ENCODE results near the gene RAD51D.
"Not testable (repeated sequence)": the region's sequence is repeated elsewhere in the genome, so short reads cannot be mapped to it uniquely, and the experiment has no call there.

The RAD51D gene
- total RNA-seq: 2.7 to 14.5 (median 10.8) reads per million in 18 experiments

DNA sequence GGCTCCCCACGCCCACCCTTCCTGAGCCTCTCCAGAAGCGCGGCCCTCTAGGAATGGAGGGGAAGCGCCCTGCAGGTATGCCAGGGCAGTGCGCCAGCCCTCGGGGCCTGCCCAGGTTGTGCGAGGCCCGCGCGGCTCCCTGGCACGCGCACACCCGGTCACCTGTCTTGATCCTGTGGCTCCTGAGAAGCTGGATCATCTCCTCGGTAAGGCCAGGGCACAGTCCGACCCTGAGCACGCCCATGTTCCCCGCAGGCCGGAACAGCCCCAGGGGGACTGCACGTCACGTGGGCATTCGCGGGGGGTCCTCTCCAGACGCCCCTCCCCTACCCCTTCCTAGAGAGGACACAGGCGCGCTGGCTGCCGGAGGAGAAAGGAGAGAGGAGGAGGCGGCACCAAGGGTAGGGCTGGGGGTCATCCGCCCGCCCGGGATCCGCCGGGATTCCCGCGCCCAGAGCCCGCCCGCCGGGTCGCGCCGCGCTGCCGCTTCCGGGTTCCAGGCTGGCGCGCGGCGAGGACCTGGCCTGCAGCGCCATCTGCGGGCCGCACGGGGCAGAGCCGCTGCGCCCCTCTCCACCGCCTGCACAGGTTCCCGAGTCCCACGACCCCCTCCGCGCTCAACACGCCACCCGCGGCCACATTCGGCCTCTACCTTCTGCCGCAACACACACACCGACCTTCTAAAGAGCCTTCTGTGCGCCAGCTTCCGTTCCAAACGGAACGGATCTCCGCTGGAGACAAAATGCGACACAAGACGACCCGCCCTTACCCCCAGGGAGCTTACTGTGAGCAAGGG lies at the start of gene RAD51D:
Gene RAD51D, minus strand, starts transcription at position 491 of the 796 bp plus-strand sequence. Its CDS starts 247 bp downstream, at position 244.
- peak; percentile 75 to 77 for DNase-seq

DNA sequence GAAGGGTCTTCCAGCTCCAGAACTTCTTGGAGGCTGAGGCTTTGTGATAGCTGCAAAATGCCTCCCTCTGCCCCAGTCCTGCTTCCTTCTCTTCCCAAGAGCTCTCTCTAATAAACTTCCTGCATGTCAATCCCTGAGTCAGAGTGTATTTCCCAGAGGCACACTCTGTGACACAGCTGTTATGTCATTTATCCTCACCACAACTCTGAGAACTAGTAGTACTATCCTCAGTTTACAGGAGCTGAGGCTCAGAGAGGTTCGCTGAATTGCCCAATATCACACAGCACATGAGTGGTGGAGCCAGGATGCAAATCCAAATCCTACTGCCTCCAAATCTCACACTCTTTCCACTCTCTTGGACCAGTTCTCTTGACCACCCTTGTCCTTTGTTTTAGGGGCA lies 48.0 kb upstream of the RAD51D start:
- DNase-seq: no peak

DNA sequence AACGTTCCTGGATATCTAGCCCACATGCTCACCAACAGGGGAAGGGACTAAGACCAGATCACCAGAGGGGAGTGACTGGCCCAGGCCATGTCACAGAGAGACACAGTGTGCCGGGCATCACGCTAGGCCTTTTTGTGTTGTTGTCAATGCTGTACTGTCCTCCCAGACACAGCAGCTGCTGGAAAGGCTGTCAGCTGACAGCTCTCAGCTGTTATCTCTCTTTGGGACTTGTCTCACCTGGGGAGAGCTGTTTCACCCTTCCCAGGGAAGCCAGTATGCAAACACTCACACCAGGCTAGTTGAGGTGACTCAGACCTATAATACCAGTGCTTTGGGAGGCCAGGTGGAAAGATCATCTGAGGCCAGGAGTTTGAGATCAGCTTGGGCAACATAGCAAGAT lies 47.4 kb upstream of the RAD51D start:
- no peak for DNase-seq

DNA sequence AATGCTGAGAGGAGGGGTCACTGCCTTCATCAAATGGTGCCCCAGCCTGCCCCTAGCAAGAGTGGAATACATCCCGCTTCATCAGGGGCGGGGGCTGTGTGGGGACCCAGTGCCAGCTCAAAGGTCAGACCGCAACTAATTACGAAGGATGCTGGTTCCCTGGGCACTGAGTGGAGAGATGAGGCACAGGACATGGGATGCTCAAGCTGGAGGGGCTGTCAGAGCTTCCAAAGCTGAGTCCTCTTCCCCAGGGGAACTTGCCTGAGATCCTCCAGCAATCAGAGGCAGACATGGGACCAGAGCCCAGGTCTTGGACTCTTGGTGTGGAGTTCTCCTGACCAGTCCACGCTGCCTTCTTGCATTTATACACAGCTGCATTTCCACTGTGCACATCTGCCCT lies 46.9 kb upstream of the RAD51D start:
- no peak for DNase-seq

GRCh38 chr17:35164716-35165115 lies 45.1 kb upstream of the RAD51D start:
- DNase-seq: no peak

DNA sequence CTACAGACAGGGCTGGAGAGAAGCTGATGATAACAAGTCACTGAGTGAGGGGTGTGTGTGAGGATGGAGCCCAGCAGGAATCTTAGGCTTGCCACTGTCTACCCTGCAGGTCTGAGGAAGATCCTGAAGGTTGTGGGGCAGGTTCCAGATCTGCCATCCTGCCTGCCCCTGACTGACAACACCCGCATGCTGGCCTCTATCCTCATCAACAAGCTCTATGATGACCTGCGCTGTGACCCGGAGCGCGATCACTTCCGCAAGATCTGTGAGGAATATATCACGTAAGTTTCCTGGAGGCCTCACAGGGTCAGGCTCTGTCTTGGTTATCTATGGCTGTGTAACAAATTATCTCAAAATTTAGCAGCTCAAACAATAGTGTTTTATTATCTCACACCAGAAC lies 44.2 kb upstream of the RAD51D start:
- DNase-seq: no peak

DNA sequence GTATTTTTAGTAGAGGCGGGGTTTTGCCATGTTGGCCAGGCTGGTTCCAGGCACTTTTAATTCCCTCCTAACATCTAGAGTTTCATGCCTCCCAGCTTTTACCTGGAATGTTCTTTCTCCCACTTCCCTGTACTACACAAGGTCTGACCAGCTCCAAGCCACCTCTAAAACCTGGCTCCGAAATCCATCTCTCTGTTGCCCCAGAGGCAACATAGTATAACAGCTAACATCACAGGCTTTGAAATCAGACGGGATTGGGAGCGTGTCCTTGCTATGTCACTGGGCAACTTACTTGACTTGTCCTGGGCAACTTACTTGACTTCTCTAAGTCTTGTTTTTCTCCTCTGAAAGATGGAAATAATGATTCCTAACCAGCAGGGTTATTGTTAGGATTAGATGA lies 43.1 kb upstream of the RAD51D start:
- no peak for DNase-seq

DNA sequence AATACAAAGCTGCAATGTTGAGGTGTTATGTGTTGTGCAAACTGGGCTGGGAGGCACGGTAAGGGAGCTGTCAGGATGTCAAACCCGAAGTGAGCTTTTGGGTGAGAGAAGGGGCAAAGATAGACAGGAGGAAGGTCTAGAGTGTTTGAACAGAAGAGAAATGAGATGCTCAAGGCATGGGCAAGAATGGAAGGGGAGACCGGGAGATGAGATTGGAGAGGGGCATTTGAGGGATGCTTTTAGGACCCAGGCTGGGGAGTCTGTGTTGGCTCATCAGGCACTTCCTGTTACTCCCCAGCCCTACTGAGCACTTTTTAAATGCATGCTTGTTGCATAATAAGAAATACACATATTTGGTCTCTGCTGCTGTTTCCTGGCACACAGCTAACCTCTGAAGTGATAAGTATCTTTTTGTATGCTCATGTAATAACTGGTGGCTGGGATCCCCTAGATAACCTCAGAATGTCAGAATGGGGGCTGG lies 41.7 kb upstream of the RAD51D start:
- DNase-seq: no peak

DNA sequence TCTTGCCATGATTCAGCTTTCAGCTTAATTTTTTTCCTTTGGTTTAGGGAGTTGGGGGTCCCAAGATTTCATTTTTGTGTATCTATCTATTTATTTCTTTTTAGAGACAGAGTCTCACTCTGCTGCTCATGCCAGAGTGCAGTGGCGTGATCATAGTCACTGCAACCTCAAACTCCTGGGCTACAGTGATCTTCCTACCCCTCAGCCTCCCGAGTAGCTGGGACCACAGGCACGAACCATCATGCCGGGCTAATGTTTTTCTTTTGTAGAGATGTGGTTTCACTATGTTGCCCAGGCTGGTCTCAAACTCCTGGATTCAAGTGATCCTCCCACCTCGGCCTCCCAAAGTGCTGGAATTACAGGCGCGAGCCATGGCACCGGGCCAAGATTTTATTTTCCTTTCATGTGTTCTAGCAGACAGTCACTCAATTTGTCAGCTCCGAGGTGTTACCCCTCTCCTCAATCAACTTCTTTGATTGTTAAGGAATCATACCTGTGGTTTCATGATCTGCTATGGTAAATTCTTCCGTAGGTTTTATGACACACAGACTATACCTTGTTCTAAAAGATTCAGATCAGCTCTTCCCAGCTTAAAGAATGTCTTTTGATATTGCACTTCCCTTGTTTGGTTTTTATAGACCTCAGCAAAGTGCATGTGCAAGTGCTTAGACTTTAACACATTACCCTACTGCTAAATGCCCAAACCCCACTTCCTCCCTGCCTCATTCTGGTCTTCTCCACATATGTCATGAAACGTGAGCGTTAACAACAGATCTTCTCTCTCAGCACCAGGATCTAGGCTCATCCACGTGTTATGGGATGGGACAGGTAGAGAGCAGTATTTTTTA lies 40.9 kb upstream of the RAD51D start:
- no peak for DNase-seq

DNA sequence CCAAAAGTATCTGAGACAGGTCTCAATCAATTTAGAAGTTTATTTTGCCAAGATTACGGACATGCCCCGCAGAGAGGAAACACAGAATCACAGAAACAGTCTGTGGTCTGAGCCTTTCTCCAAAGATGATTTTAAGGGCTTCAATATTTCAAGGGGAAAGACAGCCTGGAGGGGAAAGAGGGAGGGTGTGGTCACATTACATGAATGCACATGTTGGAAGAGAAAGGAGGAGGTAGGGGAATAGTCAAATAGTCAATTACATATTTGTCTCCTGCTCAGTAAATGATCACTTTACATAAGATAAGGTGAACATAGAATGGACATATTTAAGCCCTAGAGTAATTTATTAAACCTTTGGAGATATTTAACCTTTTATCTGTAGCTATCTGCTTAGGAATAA lies 40.3 kb upstream of the RAD51D start:
- no peak for DNase-seq

DNA sequence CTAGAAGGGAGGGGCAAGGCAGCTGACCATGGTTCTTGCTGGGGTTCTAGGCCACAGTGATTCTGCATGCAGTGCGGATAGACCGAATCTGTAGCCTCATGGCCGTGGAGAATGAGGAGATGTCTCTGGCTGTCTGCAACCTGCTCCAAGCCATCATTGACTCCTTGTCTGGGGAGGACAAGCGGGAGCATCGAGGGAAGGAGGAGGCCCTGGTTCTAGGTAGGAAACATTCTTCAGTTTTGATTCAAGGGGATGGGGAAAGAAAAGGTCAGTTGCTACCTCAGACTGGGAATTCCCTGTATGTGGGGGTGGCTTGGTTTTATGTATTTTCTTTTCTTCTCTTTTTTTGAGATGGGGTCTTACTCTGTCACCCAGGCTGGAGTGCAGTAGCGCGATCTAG lies 35.6 kb upstream of the RAD51D start:
- no peak for DNase-seq

DNA sequence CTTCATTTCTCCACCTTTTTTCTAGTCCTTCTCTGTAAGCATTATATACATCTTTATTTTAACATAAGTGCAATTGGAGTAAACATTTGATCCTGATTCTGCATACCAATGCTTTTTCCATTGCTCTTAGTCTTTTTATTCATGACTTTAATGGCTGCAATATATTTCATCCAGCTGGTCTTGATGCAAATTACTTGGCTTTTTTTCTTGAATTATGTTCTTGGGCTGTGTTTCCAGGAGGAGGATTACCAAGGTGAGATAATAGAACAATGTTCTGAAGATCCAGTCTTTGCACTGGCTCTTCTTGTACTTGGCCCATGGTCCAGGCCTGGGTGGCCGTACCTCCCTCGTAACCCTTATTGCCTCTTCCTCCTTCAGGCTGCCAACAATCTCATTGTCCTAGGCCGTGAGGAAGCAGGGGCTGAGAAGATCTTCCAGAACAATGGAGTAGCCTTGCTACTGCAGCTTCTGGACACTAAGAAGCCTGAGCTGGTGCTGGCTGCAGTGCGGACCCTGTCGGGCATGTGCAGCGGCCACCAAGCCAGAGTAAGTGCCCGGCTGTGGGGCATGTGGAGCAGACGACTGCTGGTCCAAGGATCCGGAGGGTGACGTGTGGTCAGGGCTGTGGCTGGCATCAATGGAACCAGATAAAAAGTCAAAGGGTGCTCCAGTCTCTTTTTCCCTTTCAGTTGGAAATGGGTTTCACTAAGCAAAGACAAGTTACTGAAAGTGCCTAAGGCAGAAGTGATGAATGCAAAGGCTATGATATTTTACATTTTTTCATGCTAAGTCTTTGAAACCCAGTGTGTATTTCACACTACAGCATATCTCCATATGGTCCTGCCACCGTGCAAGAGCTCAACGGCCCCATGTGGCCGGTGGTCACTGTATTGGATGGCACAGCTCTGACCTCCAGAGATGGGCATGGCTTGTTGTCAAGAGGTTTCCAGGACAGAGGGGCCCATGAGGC lies 34.8 kb upstream of the RAD51D start:
- DNase-seq: no peak

GRCh38 chr17:35152421-35153140 lies 32.9 kb upstream of the RAD51D start:
- DNase-seq: no peak

DNA sequence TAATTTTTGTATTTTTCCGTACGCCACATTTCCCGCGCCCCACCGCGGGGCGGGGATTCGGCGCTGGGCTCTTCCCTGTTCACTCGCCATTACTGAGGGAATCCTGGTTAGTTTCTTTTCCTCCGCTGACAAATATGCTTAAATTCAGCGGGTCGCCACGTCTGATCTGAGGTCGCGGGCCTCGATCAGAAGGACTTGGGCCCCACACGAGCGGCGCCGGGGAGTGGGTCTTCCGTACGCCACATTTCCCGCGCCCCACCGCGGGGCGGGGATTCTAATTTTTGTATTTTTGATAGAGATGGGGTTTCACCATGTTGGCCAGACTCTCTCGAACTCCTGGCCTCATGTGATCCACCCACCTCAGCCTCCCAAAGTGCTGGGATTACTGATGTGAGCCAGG lies 31.4 kb upstream of the RAD51D start:
- DNase-seq: not testable (repeated sequence)

DNA sequence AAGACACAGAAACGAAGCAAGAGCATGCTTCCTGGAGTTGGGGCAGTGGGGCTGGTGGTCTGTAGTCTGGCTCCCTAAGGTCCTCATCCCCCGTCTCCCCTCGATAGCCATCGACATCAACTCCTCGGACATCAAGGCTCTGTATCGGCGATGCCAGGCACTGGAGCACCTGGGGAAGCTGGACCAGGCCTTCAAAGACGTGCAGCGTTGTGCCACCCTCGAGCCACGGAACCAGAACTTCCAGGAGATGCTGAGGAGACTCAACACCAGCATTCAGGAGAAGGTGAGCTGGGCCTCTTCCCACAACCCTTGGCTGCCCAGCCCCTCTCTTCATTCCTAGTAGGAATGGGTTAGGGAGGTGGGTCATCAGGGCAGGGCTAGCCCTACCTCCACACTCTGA lies 30.3 kb upstream of the RAD51D start:
- DNase-seq: no peak

- DNase-seq: no peak
Measured at GRCh38 chr17:35148144-35148543, 28.5 kb upstream of the RAD51D start.

DNA sequence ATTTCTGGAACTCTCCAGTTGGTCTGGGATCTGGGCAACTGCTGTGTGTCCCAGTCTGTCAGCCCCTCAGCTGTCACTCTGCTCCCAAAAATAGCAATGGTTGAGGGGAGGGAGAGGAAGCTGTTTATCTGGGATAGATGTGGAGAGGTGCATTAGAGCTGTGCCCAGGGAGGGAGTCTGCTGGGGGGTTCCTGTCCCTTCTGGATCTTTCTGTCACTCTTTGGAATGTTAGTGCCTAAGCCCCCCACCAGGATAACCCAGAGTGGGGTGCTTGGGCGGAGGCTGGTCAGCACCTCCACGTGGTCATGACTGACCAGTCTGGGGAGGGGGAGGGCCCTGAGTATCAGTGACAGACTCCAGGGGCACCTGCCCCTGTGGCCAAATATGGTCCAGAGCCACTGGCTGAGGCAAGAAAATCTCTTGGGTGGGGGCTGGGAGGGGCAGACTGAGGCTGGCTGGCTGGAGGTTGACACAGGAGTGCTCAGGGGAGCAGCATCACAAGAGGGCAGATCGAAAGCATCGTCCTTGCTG lies 27.8 kb upstream of the RAD51D start, which contains the start of gene UNC45B:
Gene UNC45B, plus strand, starts transcription at position 443 of the 531 bp plus-strand sequence. CDS start 447 bp downstream, outside the sequence.
- no peak for DNase-seq

DNA sequence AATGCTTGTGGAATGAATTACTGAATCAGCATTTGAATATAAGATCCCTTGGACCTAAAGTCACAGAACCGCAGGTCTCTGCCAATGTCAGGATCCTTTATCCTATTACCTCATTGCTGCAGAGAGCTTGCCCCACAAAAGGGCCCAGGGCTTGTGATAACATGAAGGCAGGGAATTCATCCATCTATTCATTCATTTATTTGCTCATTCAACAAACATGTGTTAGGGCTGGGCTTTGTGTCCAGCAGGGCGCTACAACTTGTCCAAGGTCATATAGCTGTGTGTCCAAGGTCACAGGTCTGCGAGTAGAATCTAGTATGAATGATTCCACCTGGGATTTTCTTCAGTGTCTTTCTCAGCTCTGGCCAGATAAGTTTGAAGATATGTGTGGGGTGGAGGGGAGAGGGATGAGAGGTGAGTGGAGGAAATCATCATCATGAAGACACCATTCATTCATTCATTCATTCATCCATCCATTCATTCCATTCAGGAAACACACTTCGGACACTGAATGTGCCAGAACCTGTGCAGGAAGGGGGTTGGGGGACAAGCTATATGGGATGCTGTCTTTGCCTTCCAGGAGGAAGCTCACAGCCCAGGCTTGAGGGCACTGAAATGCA lies 26.7 kb upstream of the RAD51D start:
- DNase-seq: no peak

DNA sequence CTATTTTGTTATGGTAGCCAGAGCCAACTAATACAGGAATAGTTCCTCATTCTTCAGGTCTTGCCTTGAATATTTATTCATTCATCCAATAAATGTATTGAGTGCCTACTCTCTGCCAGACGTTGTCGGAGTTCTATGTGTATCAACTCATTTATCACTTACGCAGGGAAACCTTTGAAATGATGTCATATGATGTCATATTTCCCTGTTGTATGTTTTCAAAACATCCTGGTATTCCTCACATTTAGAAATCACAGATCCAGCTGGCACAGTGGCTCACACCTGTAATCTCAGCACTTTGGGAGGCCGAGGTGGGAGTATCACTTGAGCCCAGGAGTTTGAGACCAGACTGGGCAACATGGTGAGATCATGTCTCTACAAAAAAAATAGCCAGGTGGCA lies 25.2 kb upstream of the RAD51D start:
- no peak for DNase-seq

- no peak for DNase-seq
Measured at GRCh38 chr17:35142467-35142796, 22.8 kb upstream of the RAD51D start.

Measured in inflammatory macrophage (primary cell).